BLaER1 (cell line): ENCODE data around the gene PCDHGA6.
"Not testable (repeated sequence)": the region's sequence is repeated elsewhere in the genome, so short reads cannot be mapped to it uniquely, and the experiment has no call there.

Experiments
- H3K27ac ChIP-seq: shearing (Covaris generic); formaldehyde crosslinking; 2 replicates; pipeline ENCODE4 v1.8.1; 2022
- H3K27me3 ChIP-seq: shearing (Covaris generic); formaldehyde crosslinking; 2 replicates; pipeline ENCODE4 v1.8.1; 2022
- H3K36me3 ChIP-seq: shearing (Covaris generic); formaldehyde crosslinking; 2 replicates; pipeline ENCODE4 v1.8.1; 2022
- H3K4me1 ChIP-seq: shearing (Covaris generic); formaldehyde crosslinking; 2 replicates; pipeline ENCODE4 v1.8.1; 2022
- H3K4me2 ChIP-seq: shearing (Covaris generic); formaldehyde crosslinking; 2 replicates; pipeline ENCODE4 v1.8.1; 2022
- H3K4me3 ChIP-seq: shearing (Covaris generic); formaldehyde crosslinking; 2 replicates; pipeline ENCODE4 v1.8.1; 2022
- H3K9ac ChIP-seq: shearing (Covaris generic); formaldehyde crosslinking; 2 replicates; pipeline ENCODE4 v1.8.1; 2022
- H3K9me3 ChIP-seq: shearing (Covaris generic); formaldehyde crosslinking; 2 replicates; pipeline ENCODE4 v1.8.1; 2022
- H4K20me1 ChIP-seq: shearing (Covaris generic); formaldehyde crosslinking; 2 replicates; pipeline ENCODE4 v1.8.1; 2022
- Cebpa-rat ChIP-seq: shearing (Covaris generic); IDR thresholded peaks from 2 replicates; pipeline ENCODE4 v1.8.1; 2022

The PCDHGA6 gene

GRCh38 chr5:141413540-141414069, 39.9 kb downstream of the PCDHGA6 start:
- Histone ChIP-seq H3K27me3 (peaks cover 22% of the 10 kb centered on the region), H3K36me3 (peaks cover 4% of the 10 kb centered on the region; the same call in 1 of the 2 replicates), H3K9ac (peak overlapping the region; percentile 75; the same call in 1 of the 2 replicates), H4K20me1 (no peaks in the 10 kb centered on the region), H3K4me2 (peak overlapping the region; percentile 74), H3K4me1 (peaks cover 19% of the 10 kb centered on the region), H3K4me3 (peak overlapping the region; percentile 66), H3K27ac (no peak overlapping the region), H3K9me3 (peaks cover 41% of the 10 kb centered on the region)
- TF ChIP-seq Cebpa-rat = no peak

GRCh38 chr5:141414548-141415274, 41.0 kb downstream of the PCDHGA6 start:
- peaks cover 28% of the 10 kb centered on the region for H3K27me3 ChIP-seq
- not testable (repeated sequence) for H3K27ac ChIP-seq, H4K20me1 ChIP-seq, H3K9ac ChIP-seq
- H3K4me3 ChIP-seq = peak overlapping the region; percentile 48
- H3K4me1 ChIP-seq = peaks cover 19% of the 10 kb centered on the region
- peak overlapping the region; percentile 77 for H3K4me2 ChIP-seq
- peaks cover 15% of the 10 kb centered on the region for H3K36me3 ChIP-seq
- H3K9me3 ChIP-seq = peaks cover 41% of the 10 kb centered on the region

GRCh38 chr5:141415275-141415618, 41.6 kb downstream of the PCDHGA6 start:
- H3K27me3 ChIP-seq = peaks cover 28% of the 10 kb centered on the region

GRCh38 chr5:141417494-141418172, 43.9 kb downstream of the PCDHGA6 start, which contains the start of gene PCDHGB7:
Gene PCDHGB7, plus strand, starts transcription at chr5:141417677. Its CDS starts 183 bp downstream, at chr5:141417860.
- peaks cover 39% of the 10 kb centered on the region for H3K27me3 ChIP-seq
- H3K4me3 ChIP-seq = peak within 1 kb of the TSS; percentile 53
- peaks cover 23% of the 10 kb centered on the region for H3K36me3 ChIP-seq

More at GRCh38 chr5:141415275-141415618, 41.6 kb downstream of the PCDHGA6 start:
- Histone ChIP-seq H3K9me3 (peaks cover 41% of the 10 kb centered on the region), H3K4me3 (peak overlapping the region; percentile 48), H3K36me3 (peaks cover 18% of the 10 kb centered on the region), H3K4me2 (peak overlapping the region; percentile 77), H3K4me1 (peaks cover 19% of the 10 kb centered on the region)
- H4K20me1 ChIP-seq, H3K27ac ChIP-seq, H3K9ac ChIP-seq: not testable (repeated sequence)

GRCh38 chr5:141419074-141419880, 45.6 kb downstream of the PCDHGA6 start:
- TF ChIP-seq Cebpa-rat = no peak
- peaks cover 73% of the 10 kb centered on the region for H3K9me3 ChIP-seq
- H3K36me3 ChIP-seq = peaks cover 23% of the 10 kb centered on the region

More at GRCh38 chr5:141417494-141418172, 43.9 kb downstream of the PCDHGA6 start, which contains the start of gene PCDHGB7:
- Histone ChIP-seq H3K9me3 (peaks cover 64% of the 10 kb centered on the region), H3K4me1 (peaks cover 19% of the 10 kb centered on the region), H3K4me2 (peak within 1 kb of the TSS; percentile 19; the same call in 1 of the 2 replicates)
- H3K27ac ChIP-seq, H4K20me1 ChIP-seq, H3K9ac ChIP-seq: not testable (repeated sequence)

GRCh38 chr5:141420855-141421488, 47.3 kb downstream of the PCDHGA6 start, which contains the start of gene PCDHGA11:
Gene PCDHGA11, plus strand, starts transcription at chr5:141421051. Its CDS starts 177 bp downstream, at chr5:141421228.
- no peak within 1 kb of the TSS for H3K27ac ChIP-seq
- peaks cover 23% of the 10 kb centered on the region for H3K36me3 ChIP-seq
- peak within 1 kb of the TSS; percentile 22; the same call in 1 of the 2 replicates for H3K4me3 ChIP-seq
- peaks cover 67% of the 10 kb centered on the region for H3K9me3 ChIP-seq
- no peaks in the 10 kb centered on the region for H4K20me1 ChIP-seq
- H3K4me2 ChIP-seq = no peak within 1 kb of the TSS
- TF ChIP-seq Cebpa-rat = no peak
- H3K4me1 ChIP-seq = peaks cover under 1% of the 10 kb centered on the region; the same call in 1 of the 2 replicates
- H3K27me3 ChIP-seq = peaks cover 18% of the 10 kb centered on the region
- no peak within 1 kb of the TSS for H3K9ac ChIP-seq

More at GRCh38 chr5:141419074-141419880, 45.6 kb downstream of the PCDHGA6 start:
- H3K9ac ChIP-seq = no peak overlapping the region
- H3K4me1 ChIP-seq = peaks cover 14% of the 10 kb centered on the region
- H3K4me3 ChIP-seq = peak overlapping the region; percentile 22; the same call in 1 of the 2 replicates
- H3K27ac ChIP-seq = no peak overlapping the region
- H4K20me1 ChIP-seq = no peaks in the 10 kb centered on the region
- H3K27me3 ChIP-seq = peaks cover 26% of the 10 kb centered on the region
- no peak overlapping the region for H3K4me2 ChIP-seq

GRCh38 chr5:141421489-141421855, 47.8 kb downstream of the PCDHGA6 start:
- H3K4me3 ChIP-seq = no peak overlapping the region
- no peak overlapping the region for H3K9ac ChIP-seq
- peaks cover 72% of the 10 kb centered on the region for H3K9me3 ChIP-seq
- no peak for TF ChIP-seq Cebpa-rat
- H3K4me1 ChIP-seq = no peaks in the 10 kb centered on the region
- peaks cover 23% of the 10 kb centered on the region for H3K36me3 ChIP-seq
- H3K27me3 ChIP-seq = peaks cover 18% of the 10 kb centered on the region
- no peaks in the 10 kb centered on the region for H4K20me1 ChIP-seq
- no peak overlapping the region for H3K27ac ChIP-seq
- no peak overlapping the region for H3K4me2 ChIP-seq

GRCh38 chr5:141422742-141423291, 49.1 kb downstream of the PCDHGA6 start:
- Histone ChIP-seq H3K27me3 (peaks cover 18% of the 10 kb centered on the region), H3K27ac (no peak overlapping the region), H4K20me1 (no peaks in the 10 kb centered on the region), H3K9me3 (peaks cover 75% of the 10 kb centered on the region), H3K4me2 (no peak overlapping the region), H3K9ac (no peak overlapping the region), H3K36me3 (peaks cover 32% of the 10 kb centered on the region), H3K4me3 (no peak overlapping the region), H3K4me1 (no peaks in the 10 kb centered on the region)
- TF ChIP-seq Cebpa-rat = no peak
